IPS-18a (cell line): Measurements from ENCODE around the gene PAK2.

ENCODE experiments used
- H3K27ac ChIP-seq: one replicate; pipeline ENCODE4 v1.5.1; 2013; ENCODE audit warnings: low read length
- H3K27me3 ChIP-seq: one replicate; pipeline ENCODE4 v1.6.1; 2013; ENCODE audit warnings: mild to moderate bottlenecking, low read length; ENCODE audit not compliant: control insufficient read depth, insufficient read depth
- H3K36me3 ChIP-seq: one replicate; pipeline ENCODE4 v1.6.1; 2013; ENCODE audit warnings: low read depth, low read length; ENCODE audit not compliant: control insufficient read depth
- H3K4me1 ChIP-seq: one replicate; pipeline ENCODE4 v1.6.1; 2013; ENCODE audit warnings: low read depth, low read length; ENCODE audit not compliant: control insufficient read depth
- H3K4me3 ChIP-seq: one replicate; pipeline ENCODE4 v1.5.1; 2013; ENCODE audit warnings: low read length
- H3K9ac ChIP-seq: one replicate; pipeline ENCODE4 v1.6.1; 2013; ENCODE audit warnings: mild to moderate bottlenecking, low read length, moderate library complexity
- H3K9me3 ChIP-seq: one replicate; pipeline ENCODE4 v1.6.1; 2013; ENCODE audit warnings: low read depth, low read length; ENCODE audit not compliant: control insufficient read depth

PAK2 gene

DNA sequence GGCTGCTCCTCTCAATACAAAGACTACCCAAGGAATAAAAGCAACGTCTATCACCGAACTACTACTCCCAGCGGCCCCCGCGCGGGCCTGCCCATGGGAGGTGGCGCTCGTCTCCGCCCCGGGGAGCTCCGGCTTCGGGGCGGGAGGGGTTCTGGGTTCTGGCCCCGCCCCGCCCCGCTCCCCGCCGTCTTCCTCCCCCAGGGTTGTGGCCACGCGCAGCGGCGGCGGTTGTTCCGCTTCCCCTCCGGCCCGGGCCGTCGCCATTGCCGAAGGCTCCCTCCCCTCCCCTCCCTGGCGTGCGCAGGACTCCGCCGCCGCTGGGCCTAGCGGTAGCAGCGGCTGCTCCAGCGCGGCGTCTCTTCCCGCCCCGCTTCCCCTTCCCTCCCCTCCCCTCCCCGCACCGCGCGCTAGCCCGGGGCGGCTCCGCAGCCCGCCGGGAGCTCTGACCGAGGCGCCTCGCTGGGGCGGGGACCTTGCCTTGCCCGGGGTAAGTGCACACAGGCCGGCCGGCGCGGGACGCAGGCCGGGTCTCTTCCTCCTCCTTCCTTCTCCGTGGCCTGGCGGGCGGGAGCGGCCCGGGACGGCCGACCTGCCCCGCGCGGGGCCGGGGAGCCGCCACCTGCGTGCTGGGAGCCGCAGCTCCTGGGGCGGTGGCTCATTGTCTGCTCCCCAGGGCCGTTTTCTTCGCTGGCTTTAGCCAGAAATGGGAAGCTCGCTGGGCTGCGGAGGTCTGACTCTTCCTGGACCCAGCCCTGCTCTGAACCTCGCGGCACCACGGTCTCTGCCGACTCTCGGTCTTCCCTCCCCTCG, at the start of gene PAK2:
TSS of gene PAK2 (plus strand) at position 187 of the 810 bp plus-strand sequence. CDS start 42,790 bp downstream, outside the sequence.
- Histone ChIP-seq H3K36me3 (no peaks in the 10 kb centered on the region), H3K4me3 (peak within 1 kb of the TSS; percentile 92), H3K4me1 (peaks cover 10% of the 10 kb centered on the region)

DNA sequence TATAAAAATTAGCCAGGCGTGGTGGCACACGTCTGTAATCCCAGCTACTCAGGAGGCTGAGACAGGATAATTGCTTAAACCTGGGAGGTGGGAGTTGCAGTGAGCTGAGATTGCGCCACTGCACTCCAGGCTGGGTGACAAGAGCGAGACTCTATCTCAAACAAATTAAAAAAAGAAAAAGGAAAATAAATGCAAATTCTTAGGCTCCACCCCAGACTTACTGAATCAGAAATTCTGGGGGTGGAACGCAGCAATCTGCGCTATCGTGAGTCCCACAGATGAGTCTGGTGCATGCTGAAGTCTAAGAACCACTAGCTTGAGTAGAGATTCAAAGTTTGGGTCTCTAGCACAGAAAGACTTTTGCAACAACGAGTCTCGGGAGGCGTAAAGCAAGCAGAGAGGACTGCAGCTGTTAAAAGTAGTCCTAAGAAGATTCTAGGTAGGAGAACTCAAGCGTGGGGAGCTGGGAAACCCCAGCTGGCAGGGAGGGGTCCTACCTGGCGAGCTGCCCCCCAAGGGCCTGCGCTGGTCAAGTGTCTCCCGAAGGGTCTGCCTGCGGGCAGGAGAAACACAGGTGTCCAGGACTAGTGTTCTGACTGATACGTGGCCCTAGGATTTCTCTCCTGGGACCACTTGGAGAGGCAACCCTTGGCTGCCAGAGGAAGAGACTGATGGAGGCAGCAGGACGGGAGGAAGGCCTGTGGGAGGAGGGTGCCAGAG, 49.6 kb upstream of the PAK2 start:
- no peak overlapping the region for H3K27ac ChIP-seq
- no peaks in the 10 kb centered on the region for H3K4me1 ChIP-seq
- H3K9me3 ChIP-seq = no peaks in the 10 kb centered on the region
- no peaks in the 10 kb centered on the region for H3K36me3 ChIP-seq
- H3K27me3 ChIP-seq = no peaks in the 10 kb centered on the region
- no peak overlapping the region for H3K4me3 ChIP-seq
- no peak overlapping the region for H3K9ac ChIP-seq

More for the DNA sequence above, at the start of gene PAK2:
- Histone ChIP-seq H3K27me3 (no peaks in the 10 kb centered on the region), H3K9ac (peak within 1 kb of the TSS; percentile 94), H3K27ac (peak within 1 kb of the TSS; percentile 84), H3K9me3 (no peaks in the 10 kb centered on the region)

GRCh38 chr3:196691386-196691785, 48.3 kb upstream of the PAK2 start:
- Histone ChIP-seq H3K27me3 (no peaks in the 10 kb centered on the region), H3K4me1 (no peaks in the 10 kb centered on the region), H3K9me3 (no peaks in the 10 kb centered on the region), H3K36me3 (no peaks in the 10 kb centered on the region), H3K27ac (no peak overlapping the region), H3K9ac (no peak overlapping the region), H3K4me3 (no peak overlapping the region)

DNA sequence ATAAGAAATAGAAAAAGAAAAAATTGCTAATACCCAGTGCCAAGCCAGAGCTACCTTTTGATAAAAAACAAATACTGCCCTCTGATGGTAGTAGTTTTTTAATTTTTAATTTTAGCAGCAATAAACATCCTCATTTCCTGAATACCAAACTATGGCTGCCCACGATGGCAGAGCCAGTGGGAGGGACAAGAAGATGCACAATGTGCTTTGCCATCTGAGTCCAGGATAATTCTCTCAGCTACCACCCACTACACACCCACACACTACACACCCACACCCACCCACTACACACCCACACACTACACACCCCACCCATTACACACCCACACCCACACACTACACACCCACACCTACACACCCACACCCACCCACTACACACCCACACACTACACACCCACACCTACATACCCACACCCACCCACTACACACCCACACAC, 45.4 kb upstream of the PAK2 start:
- H3K4me1 ChIP-seq = no peaks in the 10 kb centered on the region
- H3K4me3 ChIP-seq = no peak overlapping the region
- no peaks in the 10 kb centered on the region for H3K27me3 ChIP-seq
- no peaks in the 10 kb centered on the region for H3K9me3 ChIP-seq
- H3K27ac ChIP-seq = no peak overlapping the region
- H3K36me3 ChIP-seq = no peaks in the 10 kb centered on the region
- no peak overlapping the region for H3K9ac ChIP-seq

- H3K9me3 ChIP-seq = no peaks in the 10 kb centered on the region
- H3K9ac ChIP-seq = no peak overlapping the region
- no peaks in the 10 kb centered on the region for H3K36me3 ChIP-seq
- no peaks in the 10 kb centered on the region for H3K4me1 ChIP-seq
- no peak overlapping the region for H3K4me3 ChIP-seq
- H3K27me3 ChIP-seq = no peaks in the 10 kb centered on the region
- H3K27ac ChIP-seq = no peak overlapping the region
These were observed 44.5 kb upstream of the PAK2 start for GRCh38 chr3:196694941-196695848.

- H3K27me3 ChIP-seq = no peaks in the 10 kb centered on the region
- H3K9me3 ChIP-seq = no peaks in the 10 kb centered on the region
- H3K36me3 ChIP-seq = no peaks in the 10 kb centered on the region
- H3K4me1 ChIP-seq = no peaks in the 10 kb centered on the region
- no peak overlapping the region for H3K9ac ChIP-seq
- no peak overlapping the region for H3K27ac ChIP-seq
- no peak overlapping the region for H3K4me3 ChIP-seq
These were observed 43.8 kb upstream of the PAK2 start for GRCh38 chr3:196695849-196696226.

GRCh38 chr3:196697270-196697669, 42.4 kb upstream of the PAK2 start:
- no peaks in the 10 kb centered on the region for H3K9me3 ChIP-seq
- H3K27ac ChIP-seq = no peak overlapping the region
- H3K9ac ChIP-seq = no peak overlapping the region
- H3K4me3 ChIP-seq = no peak overlapping the region
- H3K4me1 ChIP-seq = no peaks in the 10 kb centered on the region
- no peaks in the 10 kb centered on the region for H3K36me3 ChIP-seq
- no peaks in the 10 kb centered on the region for H3K27me3 ChIP-seq

- Histone ChIP-seq H3K4me3 (no peak overlapping the region), H3K27ac (no peak overlapping the region), H3K9me3 (no peaks in the 10 kb centered on the region), H3K36me3 (no peaks in the 10 kb centered on the region), H3K9ac (no peak overlapping the region), H3K4me1 (no peaks in the 10 kb centered on the region), H3K27me3 (no peaks in the 10 kb centered on the region)
These were observed 39.9 kb upstream of the PAK2 start for GRCh38 chr3:196699749-196700148.

- Histone ChIP-seq H3K9ac (no peak overlapping the region), H3K27me3 (no peaks in the 10 kb centered on the region), H3K27ac (no peak overlapping the region), H3K4me3 (no peak overlapping the region), H3K9me3 (no peaks in the 10 kb centered on the region), H3K36me3 (no peaks in the 10 kb centered on the region), H3K4me1 (no peaks in the 10 kb centered on the region)
These were observed 38.9 kb upstream of the PAK2 start for GRCh38 chr3:196700801-196701200.

DNA sequence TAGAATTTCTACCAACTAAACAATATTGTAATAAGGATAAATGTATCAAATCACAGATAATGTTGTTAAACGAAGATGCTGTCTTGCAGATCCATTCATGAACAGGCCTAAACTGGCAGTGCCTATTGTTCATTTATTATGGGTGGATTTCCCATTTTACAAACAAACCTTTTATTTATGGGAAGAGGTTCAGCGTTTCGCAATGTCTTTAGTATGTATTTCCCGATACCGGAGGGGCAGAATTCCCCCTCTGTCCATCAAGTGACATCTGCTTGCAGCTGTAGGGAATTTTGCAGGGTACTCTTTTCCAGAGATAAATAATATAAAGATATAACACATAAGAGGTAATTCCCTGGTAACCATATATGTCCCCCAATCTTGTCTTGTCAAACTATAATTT, 33.3 kb upstream of the PAK2 start:
- H3K9ac ChIP-seq = no peak overlapping the region
- H3K4me3 ChIP-seq = no peak overlapping the region
- no peaks in the 10 kb centered on the region for H3K9me3 ChIP-seq
- H3K27me3 ChIP-seq = peaks cover 6% of the 10 kb centered on the region
- no peaks in the 10 kb centered on the region for H3K4me1 ChIP-seq
- no peak overlapping the region for H3K27ac ChIP-seq
- H3K36me3 ChIP-seq = no peaks in the 10 kb centered on the region

DNA sequence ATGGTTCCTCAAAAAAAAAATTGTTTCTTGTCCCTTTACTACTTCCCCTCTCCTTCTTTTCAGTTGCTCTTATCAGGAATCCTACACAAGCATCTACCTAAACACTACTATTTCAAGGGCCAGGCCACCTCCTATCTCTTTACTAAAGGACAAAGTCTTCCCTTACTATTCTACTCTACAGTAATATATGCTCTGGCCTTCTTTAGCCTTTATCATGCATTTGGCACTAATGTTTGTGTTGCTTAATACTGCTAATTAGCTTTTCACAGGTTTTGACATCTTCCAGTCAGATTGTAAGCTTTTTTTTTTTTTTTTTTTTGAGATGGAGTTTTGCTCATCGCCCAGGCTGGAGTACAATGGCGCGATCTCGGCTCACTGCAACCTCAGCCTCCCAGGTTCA, 32.9 kb upstream of the PAK2 start:
- Histone ChIP-seq H3K9ac (no peak overlapping the region), H3K27ac (no peak overlapping the region), H3K4me1 (no peaks in the 10 kb centered on the region), H3K9me3 (no peaks in the 10 kb centered on the region), H3K27me3 (peaks cover 10% of the 10 kb centered on the region), H3K4me3 (no peak overlapping the region), H3K36me3 (no peaks in the 10 kb centered on the region)
